Adrenal gland (tissue), 12 donors: ENCODE data around the gene KRTAP12-1. TPM values are rescaled to one million over a fixed set of nuclear protein-coding genes. Genes with fewer than 3 reads are reported as not detected.

Experiments used
- DNase-seq, 7 donors: peaks; one replicate each; pipeline ENCODE4 v3.0.0-alpha.2; 2019 to 2020
- H3K27ac ChIP-seq, 5 donors: fragments of 200-600 bp; sonication (generic) in 4 of 5; 1 replicate in 3 of 5; 2 replicates in 2 of 5; pipeline versions ENCODE4 v1.5.1 to v1.8.0; 2016 to 2020; ENCODE audit warnings: mild to moderate bottlenecking in 1 of 5
- H3K27me3 ChIP-seq: fragments of 200-600 bp; 2 replicates; pipeline ENCODE4 v1.8.0; 2021
- H3K36me3 ChIP-seq, 2 donors: fragments of 200-600 bp; replicated peaks in 1 of 2; 1 replicate in 1 of 2; 2 replicates in 1 of 2; pipeline versions ENCODE4 v1.5.1 to v1.8.0; 2018 to 2022
- H3K4me1 ChIP-seq, 2 donors: fragments of 200-600 bp; replicated peaks in 1 of 2; 1 replicate in 1 of 2; 2 replicates in 1 of 2; pipeline versions ENCODE4 v1.5.1 to v1.8.0; 2018 to 2021
- H3K4me3 ChIP-seq, 4 donors: fragments of 200-600 bp; sonication (generic) in 3 of 4; one replicate each; pipeline ENCODE4 v1.5.1; 2016 to 2018
- H3K9me3 ChIP-seq, 3 donors: fragments of 200-600 bp; sonication (generic) in 1 of 3; replicated peaks in 1 of 3; 1 replicate in 2 of 3; 2 replicates in 1 of 3; pipeline versions ENCODE4 v1.5.1 to v1.8.0; 2016 to 2021
- CTCF ChIP-seq, 6 experiments: fragments of 450-650 bp in 4 of 6; fragments of 200-600 bp in 2 of 6; sonication (generic) in 1 of 6; IDR thresholded peaks; 1 replicate in 5 of 6; 2 replicates in 1 of 6; pipeline versions ENCODE4 v1.5.1 to v1.8.0; 2016 to 2021; ENCODE audit warnings: antibody characterized with exemption in 6 of 6, mild to moderate bottlenecking in 2 of 6, moderate library complexity in 1 of 6
- POLR2A ChIP-seq, 2 donors: fragments of 450-650 bp; IDR thresholded peaks; one replicate each; pipeline ENCODE4 v1.6.1; 2017; ENCODE audit warnings: antibody characterized with exemption in 2 of 2, mild to moderate bottlenecking in 2 of 2, moderate library complexity in 1 of 2
- WGBS, 4 donors: extraction: QIAGEN DNeasy Blood & Tissue Kit in 2 of 4; methylation state at CpG; one replicate each; pipeline versions ENCODE4 v1.1.5 to v1.1.7; 2013 to 2017; 5-methylcytosine and 5-hydroxymethylcytosine counted together
- intact Hi-C, 2 donors: fragments of 100-400 bp; cut with DNase I; formaldehyde crosslinking; loops; one replicate each; pipeline versions ENCODE4 v1.14.1 to v1.15.0; 2022 to 2023
- polyA plus RNA-seq, 3 donors: library from polyadenylated mRNA; stranded (reverse); fragments of 200-250 nt in 2 of 3; fragments of 350-450 nt in 1 of 3; fragmentation: Illumina TruSeq in 1 of 3; extraction: RNeasy Lipid Tissue Mini Kit (QIAGEN cat#74804) in 1 of 3; gene quantifications; one replicate each; pipeline ENCODE4 v1.2.3, GENCODE V29; 2013 to 2014
- total RNA-seq, 9 donors: library from RNA; depleted of rRNA in 4 of 9; stranded (reverse); fragments of >200 nt in 4 of 9; fragments of 120-200 nt in 1 of 9; fragmentation: NEBNext Ultra II Directional in 1 of 9; extraction: Animal tissue kit (Norgen Biotek cat#: 25700) in 1 of 9; gene quantifications; one replicate each; pipeline versions ENCODE4 v1.1.0 to v1.2.4, GENCODE V29; 2013 to 2023
- donor health status: healthy with polysubstance abuse.
- donor health status: Bipolar disorder and iron deficiency.
- donor health status: DM: yes; HTN: yes; CAD: no.
- donor health status: DM: no; HTN: no; CAD: no.
- donor health status: DM: no; HTN: no; CAD: no.
- donor health status: DM: yes; HTN: yes; CAD: no.

Gene KRTAP12-1
- total and polyA plus RNA-seq, 12 donors: not detected

GRCh38 chr21:44711327-44712202 lies 29.6 kb upstream of the KRTAP12-1 start, which contains the start of gene TSPEAR:
TSS of gene TSPEAR (minus strand) at chr21:44711572. CDS start at chr21:44711514, 58 bp downstream.
- no peak for TF ChIP-seq CTCF (IDR thresholded peaks at IDR 0.05)
- TF ChIP-seq POLR2A (IDR thresholded peaks at IDR 0.05): no peak
- Histone ChIP-seq H3K4me1 (no peaks in the 10 kb centered on the region), H3K9me3 (no peaks in the 10 kb centered on the region), H3K27me3 (peaks cover 70% of the 10 kb centered on the region), H3K36me3 (no peaks in the 10 kb centered on the region), H3K27ac (no peak within 1 kb of the TSS), H3K4me3 (no peak within 1 kb of the TSS)
- intact Hi-C loops: no loop called here
- 5 to 13% (median 7%) methylated on average over 22 to 41 of the region's 41 CpGs for WGBS, 4 donors
- peak in 2 of 7 donors; percentile 6 to 7 for DNase-seq

GRCh38 chr21:44710756-44711326 lies 28.9 kb upstream of the KRTAP12-1 start:
- intact Hi-C loops: no loop called here
- H3K27ac ChIP-seq: no peak overlapping the region
- TF ChIP-seq CTCF (IDR thresholded peaks at IDR 0.05): no peak
- TF ChIP-seq POLR2A (IDR thresholded peaks at IDR 0.05): no peak
- H3K36me3 ChIP-seq: no peaks in the 10 kb centered on the region
- 18 to 37% (median 25%) methylated on average over 12 to 20 of the region's 20 CpGs for WGBS, 4 donors
- H3K4me3 ChIP-seq: no peak overlapping the region
- peak in 2 of 7 donors; percentile 5 to 7 for DNase-seq
- H3K9me3 ChIP-seq: no peaks in the 10 kb centered on the region
- no peaks in the 10 kb centered on the region for H3K4me1 ChIP-seq
- H3K27me3 ChIP-seq: peaks cover 78% of the 10 kb centered on the region

- intact Hi-C loops: no loop called here
These were observed 28.3 kb upstream of the KRTAP12-1 start for GRCh38 chr21:44710294-44710665.

More at GRCh38 chr21:44710294-44710665, 28.3 kb upstream of the KRTAP12-1 start:
- no peaks in the 10 kb centered on the region for H3K4me1 ChIP-seq
- H3K36me3 ChIP-seq: no peaks in the 10 kb centered on the region
- no peak overlapping the region for H3K27ac ChIP-seq
- peak in 2 of 7 donors; percentile 3 to 7 for DNase-seq
- WGBS, 4 donors: 13 to 45% (median 19%) methylated on average over 8 to 17 of the region's 17 CpGs
- no peaks in the 10 kb centered on the region for H3K9me3 ChIP-seq
- no peak overlapping the region for H3K4me3 ChIP-seq
- TF ChIP-seq POLR2A (IDR thresholded peaks at IDR 0.05) (no peak), CTCF (IDR thresholded peaks at IDR 0.05) (no peak)
- peaks cover 79% of the 10 kb centered on the region for H3K27me3 ChIP-seq
